HUES64 (cell line): ENCODE results near the gene AP1B1.

ENCODE experiments used
- H3K27ac ChIP-seq: 2 replicates; pipeline ENCODE4 v1.7.0; 2013; ENCODE audit warnings: low read depth, low read length, inconsistent platforms
- H3K27me3 ChIP-seq: 2 replicates; pipeline ENCODE4 v1.6.1; 2013; ENCODE audit warnings: mild to moderate bottlenecking, low read length; ENCODE audit not compliant: insufficient read depth
- H3K36me3 ChIP-seq: 2 replicates; pipeline ENCODE4 v1.6.1; 2013; ENCODE audit warnings: mild to moderate bottlenecking, low read length; ENCODE audit not compliant: insufficient read depth
- H3K4me1 ChIP-seq: 2 replicates; pipeline ENCODE4 v1.6.1; 2013; ENCODE audit warnings: mild to moderate bottlenecking, low read length, moderate library complexity; ENCODE audit not compliant: insufficient read depth
- H3K4me3 ChIP-seq: 2 replicates; pipeline ENCODE4 v1.5.1; 2013; ENCODE audit warnings: mild to moderate bottlenecking, low read length, moderate library complexity
- H3K9ac ChIP-seq: 2 replicates; pipeline ENCODE4 v1.6.1; 2013; ENCODE audit warnings: mild to moderate bottlenecking, low read depth, low read length
- H3K9me3 ChIP-seq: 2 replicates; pipeline ENCODE4 v1.6.1; 2013; ENCODE audit warnings: low read depth, low read length; ENCODE audit not compliant: insufficient read depth
- WGBS: fragments of 150-250, 120-280 bp; methylation state at CpG from one replicate; pipeline ENCODE4 v1.1.7; 2013; ENCODE audit warnings: missing lambda C conversion rate; 5-methylcytosine and 5-hydroxymethylcytosine counted together

AP1B1 gene

DNA sequence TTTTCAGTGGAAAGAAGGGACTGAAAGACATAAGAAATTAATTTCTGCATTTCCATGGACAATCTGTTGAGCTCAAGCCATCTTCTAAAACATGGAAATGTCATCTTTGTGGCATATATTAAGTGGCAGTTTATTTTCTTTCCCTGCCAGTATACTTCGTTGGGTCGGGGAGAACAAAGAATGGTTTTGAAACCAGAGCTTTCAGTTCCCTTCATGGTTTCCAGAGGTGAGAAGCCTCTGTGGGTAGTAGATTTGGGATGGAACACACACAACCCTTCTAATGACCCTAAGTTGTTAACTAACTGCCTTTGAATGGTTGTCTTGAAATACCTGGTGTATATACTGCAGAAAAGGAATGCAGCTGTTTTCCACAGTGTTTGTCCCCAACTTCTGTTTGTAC, 99.5 kb downstream of the AP1B1 start:
- H3K9me3 ChIP-seq: no peaks in the 10 kb centered on the region
- no peak overlapping the region for H3K4me3 ChIP-seq
- no peaks in the 10 kb centered on the region for H3K4me1 ChIP-seq
- H3K27me3 ChIP-seq: no peaks in the 10 kb centered on the region
- H3K9ac ChIP-seq: no peak overlapping the region
- peaks cover 98% of the 10 kb centered on the region for H3K36me3 ChIP-seq
- WGBS: 96% methylated on average over 2 of the region's 2 CpGs
- H3K27ac ChIP-seq: no peak overlapping the region

DNA sequence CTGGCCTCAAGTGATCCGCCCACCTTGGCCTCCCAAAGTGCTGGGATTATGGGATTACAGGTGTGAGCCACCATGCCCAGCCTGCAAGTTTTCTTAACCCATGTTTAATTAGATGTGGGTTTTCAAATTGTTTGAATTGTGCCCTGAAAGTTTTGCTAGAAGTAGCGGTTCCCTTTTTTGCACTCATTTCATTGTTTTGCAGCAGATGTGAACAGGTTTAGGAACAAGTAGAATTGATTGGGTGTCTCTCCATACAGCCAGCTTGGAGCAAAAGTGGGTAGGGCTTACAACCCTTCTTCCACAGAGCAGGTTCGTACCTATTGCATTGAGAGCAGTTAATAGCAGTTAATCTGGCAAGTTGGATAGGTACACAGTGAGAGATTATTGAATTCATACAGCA, 104.2 kb downstream of the AP1B1 start:
- WGBS: 94% methylated on average over 3 of the region's 3 CpGs
- no peak overlapping the region for H3K4me3 ChIP-seq
- no peaks in the 10 kb centered on the region for H3K4me1 ChIP-seq
- H3K27ac ChIP-seq: no peak overlapping the region
- no peaks in the 10 kb centered on the region; the same call in 1 of the 2 replicates for H3K9me3 ChIP-seq
- H3K9ac ChIP-seq: no peak overlapping the region
- no peaks in the 10 kb centered on the region for H3K27me3 ChIP-seq
- peaks cover 95% of the 10 kb centered on the region for H3K36me3 ChIP-seq

DNA sequence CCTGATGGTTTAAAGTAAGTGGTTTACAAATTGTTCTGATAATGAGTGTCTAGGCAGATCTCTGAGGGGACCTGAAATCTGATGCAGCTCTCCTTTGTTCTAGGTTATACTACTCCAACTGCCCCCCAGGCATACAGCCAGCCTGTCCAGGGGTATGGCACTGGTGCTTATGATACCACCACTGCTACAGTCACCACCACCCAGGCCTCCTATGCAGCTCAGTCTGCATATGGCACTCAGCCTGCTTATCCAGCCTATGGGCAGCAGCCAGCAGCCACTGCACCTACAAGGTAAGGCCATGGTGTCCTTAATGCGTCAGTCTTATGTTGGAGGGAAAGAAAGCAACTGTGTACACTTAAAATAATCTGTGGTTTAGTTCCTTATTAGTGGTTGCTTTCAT, 110.4 kb downstream of the AP1B1 start:
- Histone ChIP-seq H3K27ac (0 out of 2 replicates have a peak overlapping the region, but pooled peaks have one; percentile 14), H3K4me1 (no peaks in the 10 kb centered on the region; the same call in 1 of the 2 replicates), H3K9ac (no peak overlapping the region), H3K9me3 (no peaks in the 10 kb centered on the region; the same call in 1 of the 2 replicates), H3K4me3 (no peak overlapping the region), H3K36me3 (peaks cover 96% of the 10 kb centered on the region), H3K27me3 (no peaks in the 10 kb centered on the region)
- 96% methylated on average over 1 of the region's 1 CpG for WGBS
